Keratinocyte (primary cell): Measurements from ENCODE around the gene ZNF35. TPM values are rescaled to one million over a fixed set of nuclear protein-coding genes. Genes with fewer than 3 reads are reported as not detected.

Experiments
- DNase-seq: peaks from one replicate; pipeline ENCODE4 v3.0.0-alpha.2; 2011; ENCODE audit warnings: low read depth, missing footprints, low spot score
- FAIRE-seq: peaks from 2 replicates; lab custom pipeline; 2011; peaks lifted over from hg19 to GRCh38; lab: Jason Lieb, UNC
- H2AFZ ChIP-seq: 2 replicates; pipeline ENCODE4 v1.6.0; 2012; ENCODE audit warnings: low read length, control low read depth, inconsistent platforms; ENCODE audit not compliant: control insufficient read depth
- H3K27ac ChIP-seq: 2 replicates; pipeline ENCODE4 v1.5.1; 2011; ENCODE audit warnings: low read length; ENCODE audit not compliant: control insufficient read depth, insufficient read depth
- H3K27me3 ChIP-seq: 3 replicates; pipeline ENCODE4 v1.6.0; 2011; ENCODE audit warnings: low read length; ENCODE audit not compliant: control insufficient read depth, insufficient read depth; ENCODE audit errors: extremely low read depth
- H3K36me3 ChIP-seq, 2 experiments: 2 replicates in 1 of 2; 3 replicates in 1 of 2; pipeline ENCODE4 v1.5.1; 2011; ENCODE audit warnings: low read length in 2 of 2, mild to moderate bottlenecking in 1 of 2; ENCODE audit not compliant: control insufficient read depth in 2 of 2, insufficient read depth in 2 of 2; ENCODE audit errors: extremely low read depth in 1 of 2
- H3K4me1 ChIP-seq: 3 replicates; pipeline ENCODE4 v1.5.1; 2011; ENCODE audit warnings: low read length; ENCODE audit not compliant: control insufficient read depth, insufficient read depth; ENCODE audit errors: extremely low read depth
- H3K4me2 ChIP-seq: 3 replicates; pipeline ENCODE4 v1.6.0; 2011; ENCODE audit warnings: low read depth, low read length; ENCODE audit not compliant: control insufficient read depth, insufficient read depth; ENCODE audit errors: extremely low read depth
- H3K4me3 ChIP-seq, 3 experiments: fragments of 200-600 bp in 1 of 3; sonication (generic) in 1 of 3; 2 replicates in 2 of 3; 3 replicates in 1 of 3; pipeline ENCODE4 v1.5.1; 2011 to 2016; ENCODE audit warnings: low read length in 3 of 3, mild to moderate bottlenecking in 3 of 3, control low read depth in 2 of 3, inconsistent platforms in 1 of 3, low read depth in 1 of 3, mixed read lengths in 1 of 3, mixed run types in 1 of 3, moderate library complexity in 1 of 3; ENCODE audit not compliant: control insufficient read depth in 2 of 3, insufficient read depth in 2 of 3; ENCODE audit errors: extremely low read depth in 1 of 3
- H3K79me2 ChIP-seq: 2 replicates; pipeline ENCODE4 v1.6.0; 2012; ENCODE audit warnings: low read length; ENCODE audit not compliant: control insufficient read depth, insufficient read depth
- H3K9ac ChIP-seq: 3 replicates; pipeline ENCODE4 v1.6.0; 2011; ENCODE audit warnings: low read length; ENCODE audit not compliant: control insufficient read depth, insufficient read depth; ENCODE audit errors: extremely low read depth
- H3K9me1 ChIP-seq: 3 replicates; pipeline ENCODE4 v1.6.0; 2011; ENCODE audit warnings: low read length; ENCODE audit not compliant: control insufficient read depth, insufficient read depth; ENCODE audit errors: extremely low read depth
- H3K9me3 ChIP-seq: 2 replicates; pipeline ENCODE4 v1.5.1; 2012; ENCODE audit warnings: low read depth, low read length; ENCODE audit not compliant: control insufficient read depth
- H4K20me1 ChIP-seq: 3 replicates; pipeline ENCODE4 v1.6.0; 2011; ENCODE audit warnings: low read length; ENCODE audit not compliant: control insufficient read depth, insufficient read depth; ENCODE audit errors: extremely low read depth
- CTCF ChIP-seq, 3 experiments: IDR thresholded peaks in 1 of 3; conservative IDR thresholded peaks in 1 of 3; optimal IDR thresholded peaks in 1 of 3; 2 replicates in 2 of 3; 3 replicates in 1 of 3; pipeline versions ENCODE3 to v1.5.1; 2011; ENCODE audit warnings: low read length in 3 of 3, mild to moderate bottlenecking in 3 of 3, moderate library complexity in 2 of 3, control low read depth in 1 of 3, inconsistent platforms in 1 of 3; ENCODE audit not compliant: insufficient read depth in 2 of 3; ENCODE audit errors: extremely low read depth in 1 of 3
- EZH2 ChIP-seq: IDR thresholded peaks from one replicate; pipeline ENCODE4 v1.6.1; 2012; ENCODE audit warnings: inconsistent platforms, mild to moderate bottlenecking, low read length, moderate library complexity
- dilution Hi-C: fragments of 300-500 bp; cut with MboI; formaldehyde crosslinking; loops from one replicate; pipeline ENCODE4 v1.7.0; 2020; ENCODE audit warnings: low sequenced_read_pairs; ENCODE audit not compliant: extremely low pct_ligation_motif_present
- polyA plus RNA-seq, 5 experiments: library from polyadenylated mRNA; depleted of rRNA in 3 of 5; stranded (reverse) in 3 of 5; stranded (forward) in 1 of 5; unstranded in 1 of 5; fragments of >200 nt; gene quantifications; 1 replicate in 1 of 5; 2 replicates in 3 of 5; 3 replicates in 1 of 5; pipeline versions ENCODE4 v1.2.1 to v1.2.3, GENCODE V29; 2011 to 2012; ENCODE audit warnings: missing spikeins in 2 of 5, low read depth in 1 of 5, low replicate concordance in 1 of 5

Gene ZNF35
- polyA plus RNA-seq, 1 donor (not counting 4 experiments of a cell fraction or from before 2014, with no cell fraction given), result 6.3 TPM

DNA sequence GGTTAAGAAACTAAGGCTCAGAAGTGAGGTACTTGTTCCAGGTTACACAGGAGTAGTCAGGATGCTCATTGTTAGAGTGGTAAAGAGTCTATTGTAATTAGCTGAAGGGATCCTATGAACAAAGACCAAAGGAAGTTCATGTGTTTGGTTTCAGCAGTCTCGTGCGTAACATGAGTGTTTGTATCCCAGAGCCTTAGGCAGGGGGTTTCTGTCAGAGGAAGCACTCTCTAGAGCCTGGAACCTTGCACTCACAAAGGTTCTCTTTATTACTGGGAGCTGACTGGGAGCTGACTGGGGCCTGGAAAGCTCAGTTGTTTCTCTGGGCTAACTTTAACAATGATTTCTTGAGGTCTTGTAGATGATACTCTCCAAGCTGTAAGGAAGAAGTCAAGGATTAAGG is 19.8 kb upstream of the ZNF35 start:
- no peak overlapping the region for H2AFZ ChIP-seq
- no peak overlapping the region for H3K4me2 ChIP-seq
- no peak overlapping the region for H3K9ac ChIP-seq
- H3K36me3 ChIP-seq, result peaks cover 13 to 14% of the 10 kb centered on the region in 2 experiments
- H3K9me3 ChIP-seq, result no peaks in the 10 kb centered on the region
- DNase-seq (no peak), FAIRE-seq (no peak)
- no peak overlapping the region for H3K27ac ChIP-seq
- H3K4me1 ChIP-seq, result peaks cover 8% of the 10 kb centered on the region
- TF ChIP-seq EZH2 (no peak), CTCF (optimal IDR thresholded peaks at IDR 0.05 in 1 of 3, IDR thresholded peaks at IDR 0.05 in 1 of 3, conservative IDR thresholded peaks at IDR 0.05 in 1 of 3; ENCODE audit: extremely low read depth in 1 of 3, insufficient read depth in 2 of 3, low read length in 3 of 3) (no peak)
- no peak overlapping the region for H3K4me3 ChIP-seq
- H3K27me3 ChIP-seq, result no peaks in the 10 kb centered on the region
- H3K79me2 ChIP-seq, result peaks cover 37% of the 10 kb centered on the region
- H4K20me1 ChIP-seq, result no peaks in the 10 kb centered on the region
- dilution Hi-C loops, result no loop called here
- H3K9me1 ChIP-seq, result no peaks in the 10 kb centered on the region

- Histone ChIP-seq H3K27ac (no peak overlapping the region), H4K20me1 (no peaks in the 10 kb centered on the region), H3K9me3 (no peaks in the 10 kb centered on the region), H3K27me3 (no peaks in the 10 kb centered on the region), H3K79me2 (peaks cover 20% of the 10 kb centered on the region), H3K9ac (no peak overlapping the region), H3K4me1 (no peaks in the 10 kb centered on the region), H2AFZ (no peak overlapping the region), H3K36me3 (peaks cover 13 to 14% of the 10 kb centered on the region in 2 experiments), H3K9me1 (no peaks in the 10 kb centered on the region), H3K4me3 (no peak overlapping the region), H3K4me2 (no peak overlapping the region)
- TF ChIP-seq CTCF (optimal IDR thresholded peaks at IDR 0.05 in 1 of 3, IDR thresholded peaks at IDR 0.05 in 1 of 3, conservative IDR thresholded peaks at IDR 0.05 in 1 of 3; ENCODE audit: extremely low read depth in 1 of 3, insufficient read depth in 2 of 3, low read length in 3 of 3) (no peak), EZH2 (no peak)
- dilution Hi-C loops, result no loop called here
- FAIRE-seq (no peak), DNase-seq (no peak)
Observed at GRCh38 chr3:44632193-44632592, 16.3 kb upstream of the ZNF35 start.
